ENCODE measurements around the gene NDUFS1. TPM values are rescaled to one million over a fixed set of nuclear protein-coding genes. Genes with fewer than 3 reads are reported as not detected.
A peak's percentile ranks its signal among the peaks of the same experiment; 100 is the strongest.

Gene NDUFS1
- total and polyA plus RNA-seq, 9 of the 15 experiments (the other 6 are each of a cell fraction or from before 2014, with no cell fraction given), result 75.0 to 130 (median 91.5) TPM

DNA sequence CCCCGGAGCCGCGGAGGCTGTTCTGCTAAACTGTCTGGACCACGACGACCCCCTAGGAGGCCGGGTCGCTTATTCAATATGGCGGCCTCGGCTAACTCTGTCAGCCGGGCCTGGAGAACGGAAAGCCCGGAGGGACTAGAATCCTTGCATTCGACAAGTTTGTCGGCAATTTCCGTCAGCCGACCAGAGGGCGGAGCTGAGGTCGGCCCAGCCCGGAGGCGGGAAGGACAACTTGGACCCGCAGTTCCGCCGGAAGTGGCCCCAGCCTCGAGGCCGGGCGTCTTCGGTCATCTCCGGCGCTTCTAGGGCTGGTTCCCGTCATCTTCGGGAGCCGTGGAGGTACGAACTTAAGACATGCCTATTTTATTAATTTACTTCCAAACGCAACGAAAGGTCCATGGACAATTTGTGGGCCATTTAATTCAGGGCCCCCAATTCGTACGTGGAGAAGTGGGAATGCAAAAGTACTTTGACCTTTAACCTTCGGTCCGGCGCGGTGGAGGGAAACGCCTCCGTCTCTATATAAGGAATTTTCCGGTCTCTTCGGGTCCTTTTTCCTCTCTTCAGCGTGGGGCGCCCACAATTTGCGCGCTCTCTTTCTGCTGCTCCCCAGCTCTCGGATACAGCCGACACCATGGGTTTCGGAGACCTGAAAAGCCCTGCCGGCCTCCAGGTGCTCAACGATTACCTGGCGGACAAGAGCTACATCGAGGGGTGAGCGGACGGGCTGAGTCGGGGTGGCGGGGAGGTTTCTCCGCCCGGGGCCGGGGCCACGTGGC, at the start of gene NDUFS1, which contains the start of gene EEF1B2 (continued):
- TF ChIP-seq, protein P1, sequence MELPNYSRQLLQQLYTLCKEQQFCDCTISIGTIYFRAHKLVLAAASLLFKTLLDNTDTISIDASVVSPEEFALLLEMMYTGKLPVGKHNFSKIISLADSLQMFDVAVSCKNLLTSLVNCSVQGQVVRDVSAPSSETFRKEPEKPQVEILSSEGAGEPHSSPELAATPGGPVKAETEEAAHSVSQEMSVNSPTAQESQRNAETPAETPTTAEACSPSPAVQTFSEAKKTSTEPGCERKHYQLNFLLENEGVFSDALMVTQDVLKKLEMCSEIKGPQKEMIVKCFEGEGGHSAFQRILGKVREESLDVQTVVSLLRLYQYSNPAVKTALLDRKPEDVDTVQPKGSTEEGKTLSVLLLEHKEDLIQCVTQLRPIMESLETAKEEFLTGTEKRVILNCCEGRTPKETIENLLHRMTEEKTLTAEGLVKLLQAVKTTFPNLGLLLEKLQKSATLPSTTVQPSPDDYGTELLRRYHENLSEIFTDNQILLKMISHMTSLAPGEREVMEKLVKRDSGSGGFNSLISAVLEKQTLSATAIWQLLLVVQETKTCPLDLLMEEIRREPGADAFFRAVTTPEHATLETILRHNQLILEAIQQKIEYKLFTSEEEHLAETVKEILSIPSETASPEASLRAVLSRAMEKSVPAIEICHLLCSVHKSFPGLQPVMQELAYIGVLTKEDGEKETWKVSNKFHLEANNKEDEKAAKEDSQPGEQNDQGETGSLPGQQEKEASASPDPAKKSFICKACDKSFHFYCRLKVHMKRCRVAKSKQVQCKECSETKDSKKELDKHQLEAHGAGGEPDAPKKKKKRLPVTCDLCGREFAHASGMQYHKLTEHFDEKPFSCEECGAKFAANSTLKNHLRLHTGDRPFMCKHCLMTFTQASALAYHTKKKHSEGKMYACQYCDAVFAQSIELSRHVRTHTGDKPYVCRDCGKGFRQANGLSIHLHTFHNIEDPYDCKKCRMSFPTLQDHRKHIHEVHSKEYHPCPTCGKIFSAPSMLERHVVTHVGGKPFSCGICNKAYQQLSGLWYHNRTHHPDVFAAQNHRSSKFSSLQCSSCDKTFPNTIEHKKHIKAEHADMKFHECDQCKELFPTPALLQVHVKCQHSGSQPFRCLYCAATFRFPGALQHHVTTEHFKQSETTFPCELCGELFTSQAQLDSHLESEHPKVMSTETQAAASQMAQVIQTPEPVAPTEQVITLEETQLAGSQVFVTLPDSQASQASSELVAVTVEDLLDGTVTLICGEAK (IDR thresholded peaks at IDR 0.05), result peak; percentile 93
- TF ChIP-seq, protein P1 (CRISPR knock-in tag; IDR thresholded peaks at IDR 0.05), result no peak
- TF ChIP-seq PHB2 (IDR thresholded peaks at IDR 0.05; ENCODE audit: low read depth) (no peak), JUND (IDR thresholded peaks at IDR 0.05; ENCODE audit: borderline replicate concordance, low read depth, low read length) (no peak; the same call in 1 of the 2 replicates), JUND (tag; IDR thresholded peaks at IDR 0.05; ENCODE audit: borderline replicate concordance, low read depth, low read length) (no peak; the same call in 2 of the 3 replicates), SREBF1 (IDR thresholded peaks at IDR 0.05; ENCODE audit: borderline replicate concordance, low read depth, low read length) (no peak), FOXA3 (CRISPR knock-in tag; conservative IDR thresholded peaks at IDR 0.05 in 1 of 2, IDR thresholded peaks at IDR 0.05 in 1 of 2) (no peak), CTBP1 (IDR thresholded peaks at IDR 0.05; ENCODE audit: borderline replicate concordance) (peak; percentile 40; the same call in 1 of the 2 replicates), XRCC4 (IDR thresholded peaks at IDR 0.05; ENCODE audit: extremely low read depth, insufficient read depth, insufficient read length) (no peak), NFE2 (IDR thresholded peaks at IDR 0.05; ENCODE audit: low read depth) (no peak), ARID2 (IDR thresholded peaks at IDR 0.05) (no peak), NR2C2 (CRISPR knock-in tag; IDR thresholded peaks at IDR 0.05) (peak; percentile 94), NR2C2 (tag; IDR thresholded peaks at IDR 0.05) (peak; percentile 99), MIER1 (IDR thresholded peaks at IDR 0.05; ENCODE audit: low read depth) (no peak), PHF21A (IDR thresholded peaks at IDR 0.05; ENCODE audit: borderline replicate concordance, low read depth) (no peak)
- TF ChIP-seq, protein P2, sequence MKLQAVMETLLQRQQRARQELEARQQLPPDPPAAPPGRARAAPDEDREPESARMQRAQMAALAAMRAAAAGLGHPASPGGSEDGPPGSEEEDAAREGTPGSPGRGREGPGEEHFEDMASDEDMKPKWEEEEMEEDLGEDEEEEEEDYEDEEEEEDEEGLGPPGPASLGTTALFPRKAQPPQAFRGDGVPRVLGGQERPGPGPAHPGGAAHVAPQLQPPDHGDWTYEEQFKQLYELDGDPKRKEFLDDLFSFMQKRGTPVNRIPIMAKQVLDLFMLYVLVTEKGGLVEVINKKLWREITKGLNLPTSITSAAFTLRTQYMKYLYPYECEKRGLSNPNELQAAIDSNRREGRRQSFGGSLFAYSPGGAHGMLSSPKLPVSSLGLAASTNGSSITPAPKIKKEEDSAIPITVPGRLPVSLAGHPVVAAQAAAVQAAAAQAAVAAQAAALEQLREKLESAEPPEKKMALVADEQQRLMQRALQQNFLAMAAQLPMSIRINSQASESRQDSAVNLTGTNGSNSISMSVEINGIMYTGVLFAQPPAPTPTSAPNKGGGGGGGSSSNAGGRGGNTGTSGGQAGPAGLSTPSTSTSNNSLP (IDR thresholded peaks at IDR 0.05; ENCODE audit: borderline replicate concordance, low read depth, low read length), result no peak
- TF ChIP-seq, protein P3, sequence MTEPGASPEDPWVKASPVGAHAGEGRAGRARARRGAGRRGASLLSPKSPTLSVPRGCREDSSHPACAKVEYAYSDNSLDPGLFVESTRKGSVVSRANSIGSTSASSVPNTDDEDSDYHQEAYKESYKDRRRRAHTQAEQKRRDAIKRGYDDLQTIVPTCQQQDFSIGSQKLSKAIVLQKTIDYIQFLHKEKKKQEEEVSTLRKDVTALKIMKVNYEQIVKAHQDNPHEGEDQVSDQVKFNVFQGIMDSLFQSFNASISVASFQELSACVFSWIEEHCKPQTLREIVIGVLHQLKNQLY (CRISPR knock-in tag; conservative IDR thresholded peaks at IDR 0.05), result no peak

All from K562 (cell line).